HG03558 (cell line): ENCODE results near the gene CDKAL1.
A peak's percentile ranks its signal among the peaks of the same experiment; 100 is the strongest.
"Not testable (repeated sequence)": the region's sequence is repeated elsewhere in the genome, so short reads cannot be mapped to it uniquely, and the experiment has no call there.

Source experiments
- ATAC-seq: cut with Tn5 transposase; IDR thresholded peaks from one replicate; pipeline ENCODE4 v1.9.1; 2021; ENCODE audit warnings: moderate number of reproducible peaks; ENCODE audit not compliant: unreplicated experiment; ENCODE audit errors: extremely low read depth

The CDKAL1 gene

GRCh38 chr6:20892365-20892764, 358.1 kb downstream of the CDKAL1 start:
- no peak for ATAC-seq

- ATAC-seq, result no peak
Measured at GRCh38 chr6:20893412-20893811, 359.2 kb downstream of the CDKAL1 start.

DNA sequence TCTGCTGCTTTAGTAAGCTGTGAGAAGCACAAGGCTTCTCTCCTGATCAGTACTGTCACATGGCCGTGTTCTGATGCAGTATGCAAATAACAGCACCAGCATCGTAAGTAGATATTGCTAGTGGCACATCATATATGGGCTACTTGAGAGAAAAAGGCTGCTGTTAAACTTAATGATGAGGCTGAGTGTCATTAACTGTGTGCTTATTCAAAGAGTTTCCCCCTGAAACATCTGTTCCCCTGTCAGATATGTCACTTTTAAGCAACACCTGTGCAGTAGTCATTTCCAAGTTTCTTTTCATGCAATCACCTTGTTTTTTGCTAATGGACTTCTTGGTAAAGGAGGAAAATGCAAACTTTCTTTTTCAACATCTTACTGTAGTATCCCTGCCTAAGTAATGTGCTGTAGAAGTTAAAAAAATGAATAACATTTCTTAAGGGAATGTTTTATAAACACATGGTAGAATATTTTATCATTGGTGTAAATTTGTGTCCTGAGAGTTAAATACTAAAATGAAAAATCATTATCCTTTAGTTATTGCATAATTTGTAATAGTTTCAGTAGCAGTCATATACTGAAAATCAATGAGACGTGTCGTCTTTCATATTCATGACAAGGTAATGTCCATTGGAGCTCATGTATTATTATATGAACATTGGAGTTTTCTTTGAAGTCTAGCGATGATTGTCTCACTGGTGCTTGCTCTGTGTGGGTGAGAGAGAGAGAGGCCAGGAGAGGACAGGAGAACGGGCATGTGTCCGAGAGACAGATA, 366.3 kb downstream of the CDKAL1 start:
- peak; percentile 94 for ATAC-seq

- no peak for ATAC-seq
Measured at GRCh38 chr6:20905377-20905776, 371.1 kb downstream of the CDKAL1 start.

DNA sequence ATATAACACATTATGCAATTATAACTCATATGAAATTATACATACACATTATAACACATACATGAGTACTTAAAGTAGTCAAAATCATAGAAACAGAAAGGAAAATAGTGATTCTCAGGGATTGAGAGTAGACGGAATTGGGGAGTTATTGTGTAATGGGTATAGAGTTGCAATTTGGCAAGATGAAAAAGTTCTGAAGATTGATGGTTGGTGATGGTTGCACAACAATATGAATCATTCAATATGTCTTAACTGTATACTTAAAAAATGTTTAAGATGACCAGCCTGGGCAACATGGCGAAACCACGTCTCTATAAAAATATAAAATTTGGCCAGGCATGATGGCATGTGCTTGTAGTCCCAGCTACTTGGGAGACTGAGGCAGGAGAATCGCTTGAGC, 372.7 kb downstream of the CDKAL1 start:
- ATAC-seq, result no peak

DNA sequence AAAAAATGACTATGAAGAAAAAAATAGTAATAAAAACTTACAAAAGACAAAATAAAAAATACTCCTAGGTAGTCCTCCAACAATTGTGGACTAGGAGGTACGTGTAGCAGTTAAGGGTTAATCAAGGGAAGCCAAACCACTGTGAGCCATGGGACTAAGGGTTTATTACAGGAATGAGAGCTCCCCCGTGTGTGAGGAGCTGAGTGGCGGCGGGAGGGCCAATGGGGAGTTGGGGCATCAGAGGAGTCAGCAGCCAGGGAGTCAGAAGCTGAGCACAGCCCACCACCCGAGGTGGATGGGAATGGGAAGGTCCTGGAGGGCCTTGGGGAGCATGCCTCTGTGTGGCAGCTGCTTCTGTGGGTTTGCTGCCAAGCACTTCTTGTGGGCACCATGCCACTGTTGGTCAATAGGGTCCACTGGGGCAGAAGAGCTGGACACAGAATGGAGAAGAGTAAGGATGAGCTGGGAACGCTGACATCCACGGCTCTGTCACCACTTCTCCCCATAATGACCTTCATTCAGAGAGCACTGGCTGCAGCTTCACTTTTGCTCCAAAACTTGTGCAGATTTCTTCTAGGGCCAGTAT, 373.3 kb downstream of the CDKAL1 start:
- no peak for ATAC-seq

DNA sequence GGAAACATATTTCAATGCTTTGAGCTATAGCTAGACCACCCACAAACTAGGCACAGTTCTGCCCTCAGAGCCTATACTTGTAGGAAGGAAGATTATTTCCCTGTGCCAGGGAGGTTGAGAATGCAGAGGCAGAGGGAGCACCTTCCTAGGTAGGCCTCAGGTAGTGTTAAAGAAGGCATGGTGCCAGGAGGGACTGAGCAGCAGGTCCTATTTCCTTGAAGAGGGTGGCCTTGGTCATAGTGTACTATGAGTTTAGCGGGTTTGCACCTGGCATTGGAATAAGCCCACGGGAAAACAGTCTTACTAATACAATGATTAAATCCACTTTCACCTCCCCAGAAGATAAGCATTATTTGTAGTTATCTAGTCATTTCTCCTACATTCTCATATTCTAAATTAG, 375.4 kb downstream of the CDKAL1 start:
- ATAC-seq, result no peak

GRCh38 chr6:20911712-20912111, 377.5 kb downstream of the CDKAL1 start:
- no peak for ATAC-seq

DNA sequence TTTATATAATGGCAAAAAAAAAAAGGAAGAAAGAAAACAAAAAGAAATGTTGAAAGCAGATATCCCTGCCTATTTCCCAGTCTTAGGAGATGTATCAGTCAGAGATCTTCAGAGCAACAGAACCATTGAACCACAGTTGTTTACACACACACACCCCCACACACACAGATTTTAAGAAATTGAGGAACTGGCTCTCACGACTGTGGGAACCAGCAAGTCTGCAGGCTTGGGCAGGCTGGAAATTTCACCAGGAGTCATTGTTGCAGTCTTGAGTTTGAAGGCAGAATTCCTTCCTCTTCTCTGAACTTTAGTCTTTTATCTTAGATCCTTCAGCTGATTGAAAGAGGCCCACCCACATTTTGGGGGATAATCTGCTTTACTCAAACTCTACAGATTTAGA, 380.9 kb downstream of the CDKAL1 start:
- ATAC-seq, result no peak

DNA sequence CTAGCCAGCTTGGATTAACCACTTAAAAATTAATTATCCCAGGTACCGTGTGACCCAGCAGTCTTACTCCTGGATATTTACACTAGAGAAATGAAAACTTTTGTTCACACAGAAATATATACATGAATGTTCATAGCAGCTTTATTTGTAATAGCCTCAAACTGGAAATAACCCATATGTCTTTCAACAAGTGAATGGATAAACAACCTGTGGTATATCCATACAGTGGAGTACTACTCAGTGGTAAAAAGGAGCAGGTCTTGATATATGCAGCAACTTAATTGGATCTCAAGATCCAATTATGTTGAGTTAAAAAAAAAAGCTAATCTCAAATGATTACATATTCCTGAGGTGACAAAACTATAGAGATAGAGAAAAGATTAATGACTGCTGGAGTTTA, 381.4 kb downstream of the CDKAL1 start:
- ATAC-seq, result no peak

DNA sequence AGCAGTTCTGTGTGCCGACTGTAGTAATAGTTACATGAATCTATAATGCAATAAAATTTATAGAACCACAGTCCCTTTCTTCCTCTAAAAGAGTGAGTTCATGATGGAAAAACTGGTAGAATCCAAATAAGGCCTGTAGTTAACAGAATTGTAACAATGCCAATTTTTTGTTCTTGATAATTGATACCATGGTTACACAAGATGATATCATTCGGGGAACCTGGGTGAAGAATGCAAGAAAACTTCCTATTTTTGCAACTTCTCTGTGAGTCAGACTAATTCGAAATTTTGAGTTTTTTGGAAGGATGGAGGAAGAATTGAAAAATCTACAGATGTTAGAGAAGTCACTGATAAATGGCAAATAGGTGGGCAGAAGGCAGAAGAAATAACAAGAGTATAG, 381.8 kb downstream of the CDKAL1 start:
- no peak for ATAC-seq

DNA sequence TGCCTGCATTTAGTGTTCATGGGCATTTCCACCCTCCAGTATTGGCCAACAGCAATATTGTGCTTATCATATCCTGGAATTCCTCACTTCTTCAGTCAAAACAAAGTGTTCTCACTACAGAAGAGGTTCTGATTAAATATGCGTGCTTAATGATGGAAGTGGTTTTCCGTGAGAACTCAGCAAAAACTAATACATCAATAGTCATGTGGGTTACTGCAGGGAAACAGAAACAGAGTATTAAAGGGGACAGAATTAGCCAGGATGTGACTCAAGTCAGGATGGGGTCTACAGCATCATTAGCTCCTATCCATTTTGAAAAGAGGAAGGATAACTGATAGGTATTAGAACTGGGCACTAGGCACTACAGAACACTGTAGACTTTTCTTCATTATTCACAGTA, 384.6 kb downstream of the CDKAL1 start:
- ATAC-seq, result no peak

- peak; percentile 84 for ATAC-seq
Measured at GRCh38 chr6:20919677-20920385, 385.6 kb downstream of the CDKAL1 start.

DNA sequence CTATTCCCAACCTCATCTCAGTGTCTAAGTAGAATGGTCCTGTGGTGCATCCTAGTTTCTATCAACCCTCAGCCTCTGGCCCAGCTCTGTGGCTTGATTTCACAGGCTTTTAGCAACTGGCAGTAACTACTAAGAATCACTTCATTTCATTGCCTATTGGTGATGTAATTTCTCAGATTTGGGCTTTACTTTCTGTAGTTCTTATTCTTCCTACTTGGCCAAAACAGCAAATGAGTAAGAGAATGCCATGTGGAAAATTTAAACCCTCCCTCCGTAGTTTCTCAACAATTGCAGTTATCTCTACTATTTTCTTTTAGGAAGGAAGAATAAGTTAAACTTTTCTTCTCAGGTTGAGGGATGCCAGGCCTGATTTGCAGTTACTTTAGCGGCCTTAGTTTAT, 387.3 kb downstream of the CDKAL1 start:
- no peak for ATAC-seq

DNA sequence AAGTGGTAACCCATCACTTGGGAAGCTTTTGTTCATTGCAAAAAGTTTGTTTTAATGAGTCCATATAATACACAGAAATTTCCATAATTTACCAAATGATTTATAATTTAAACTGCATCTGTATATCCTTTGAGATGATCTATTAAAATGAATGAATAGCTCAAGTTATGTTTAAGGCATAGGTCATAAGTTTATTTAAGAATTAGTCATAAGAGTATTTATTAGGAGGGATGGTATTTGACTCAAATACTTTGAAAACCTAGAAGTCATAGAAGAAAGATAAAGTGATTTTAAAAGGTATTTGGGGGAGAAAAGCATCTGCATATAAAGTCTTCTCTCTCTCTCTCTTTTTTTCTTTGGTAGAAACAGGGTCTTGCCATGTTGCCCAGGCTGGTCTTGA, 388.5 kb downstream of the CDKAL1 start:
- ATAC-seq, result no peak

DNA sequence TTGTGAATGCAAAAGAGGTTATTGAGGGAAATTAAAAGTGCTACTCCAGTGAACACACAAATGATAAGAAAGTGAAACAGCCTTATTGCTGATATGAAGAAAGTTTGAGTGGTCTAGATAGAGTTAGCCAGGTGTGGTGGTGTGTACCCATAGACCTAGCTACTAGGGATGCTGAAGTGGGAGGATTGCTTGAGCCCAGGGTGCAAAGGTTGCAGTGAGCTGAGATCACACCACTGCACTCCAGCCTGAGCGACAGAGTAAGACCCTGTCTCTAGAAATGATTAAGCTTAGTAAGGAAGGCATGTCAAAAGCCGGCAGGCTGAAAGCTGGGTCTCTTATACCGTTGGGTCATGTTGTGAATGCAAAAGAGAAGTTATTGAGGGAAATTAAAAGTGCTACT, 389.8 kb downstream of the CDKAL1 start:
- ATAC-seq, result not testable (repeated sequence)

DNA sequence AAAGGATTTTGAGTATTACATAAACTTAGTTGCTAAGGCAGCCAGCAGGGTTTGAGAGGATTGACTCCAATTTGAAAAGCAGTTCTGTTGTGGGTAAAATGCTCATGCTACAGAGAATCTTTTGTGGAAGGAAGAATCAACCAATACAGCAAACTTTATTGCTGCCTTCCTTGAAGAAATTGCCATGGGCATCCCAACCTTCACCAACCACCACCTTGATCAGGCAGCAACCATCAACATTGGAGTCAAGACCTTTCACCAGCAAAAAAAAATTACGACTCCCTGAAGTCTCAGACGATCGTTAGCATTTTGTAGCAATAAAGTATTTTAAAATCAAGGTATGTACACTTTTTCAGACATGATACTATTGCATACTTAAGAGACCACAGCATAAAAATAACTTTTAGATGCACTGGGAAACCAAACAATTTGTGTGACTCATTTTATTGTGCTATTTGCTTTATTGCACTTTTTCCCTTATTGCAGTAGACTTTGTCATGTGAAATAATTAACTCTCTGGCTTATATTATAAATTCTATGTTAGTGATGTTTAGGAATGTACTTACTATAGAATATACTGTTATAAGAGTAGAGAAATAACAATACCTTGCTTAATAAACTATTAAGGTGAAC, 390.8 kb downstream of the CDKAL1 start:
- ATAC-seq, result no peak

DNA sequence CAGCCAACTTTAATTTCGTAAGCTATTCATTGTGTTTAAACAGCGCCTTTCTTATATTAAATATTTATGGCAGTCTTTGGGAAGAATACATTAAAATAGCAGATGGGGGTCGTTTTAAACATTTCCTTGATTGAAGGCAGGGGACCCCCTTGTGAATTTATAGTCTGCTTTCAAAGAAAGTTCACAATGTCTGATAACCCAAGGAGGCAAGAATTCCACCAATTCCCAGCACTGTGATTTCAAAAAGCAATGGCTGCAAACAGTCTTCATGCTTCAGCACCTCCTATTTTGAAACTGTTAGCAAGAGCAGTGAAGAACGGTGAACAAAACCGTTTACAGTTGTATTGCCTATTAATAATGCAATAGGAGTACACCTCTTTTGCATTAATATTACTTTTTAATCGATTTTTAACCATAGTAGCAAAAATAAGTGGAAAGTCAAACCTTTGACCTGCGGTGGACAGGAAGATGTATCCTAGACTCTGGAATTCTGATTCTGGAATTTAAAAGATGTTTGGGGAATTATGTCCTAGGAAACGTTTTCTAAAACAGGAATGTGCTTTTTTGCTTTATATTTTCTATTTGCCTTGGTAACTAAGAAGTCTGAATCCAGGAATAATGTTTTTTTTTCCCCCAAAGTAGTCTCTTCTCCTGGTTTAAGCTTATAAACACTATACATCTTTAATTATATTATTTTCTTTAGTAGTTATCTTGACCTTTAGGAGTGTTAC, 393.0 kb downstream of the CDKAL1 start:
- no peak for ATAC-seq

DNA sequence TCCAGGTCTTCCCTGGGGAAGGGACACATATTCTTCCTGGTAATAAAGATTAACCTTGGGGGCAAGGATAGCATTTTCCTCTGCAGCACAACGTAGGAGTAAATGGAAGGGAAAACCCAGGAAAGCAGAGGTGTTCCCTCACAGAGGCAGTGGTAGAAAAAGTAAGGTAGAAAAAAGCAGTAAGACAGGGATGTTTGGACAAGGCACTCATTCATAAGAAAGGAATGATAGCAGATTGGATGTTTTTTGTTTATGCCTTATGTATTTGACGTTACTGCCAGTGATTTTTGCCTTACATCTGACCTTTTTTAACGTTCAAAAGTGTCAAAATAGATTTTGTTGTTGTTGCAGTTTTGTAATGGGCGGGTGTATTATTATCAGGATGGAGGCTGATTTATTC, 395.0 kb downstream of the CDKAL1 start:
- no peak for ATAC-seq

DNA sequence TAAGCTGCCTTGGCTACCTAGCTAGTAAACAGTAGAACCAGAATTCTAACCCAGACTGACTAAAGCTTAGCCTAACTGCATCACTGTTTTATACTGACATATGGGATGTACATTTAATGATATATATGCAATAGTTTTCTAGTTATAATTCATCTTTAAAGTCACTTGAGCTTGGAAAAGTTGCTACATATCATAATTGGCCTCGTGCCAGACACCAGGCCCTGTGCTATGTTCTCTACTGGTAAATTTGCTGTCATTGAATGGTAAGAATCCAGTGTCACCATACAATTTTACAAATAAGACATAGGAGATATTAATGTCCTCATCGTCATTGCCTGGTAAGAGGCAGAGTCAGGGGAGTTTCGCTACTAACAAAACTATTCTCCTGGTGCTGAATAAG, 396.8 kb downstream of the CDKAL1 start:
- ATAC-seq, result no peak
